GM23248 (cell line): Measurements from ENCODE around the gene RASA2.

Experiments
- EZH2 ChIP-seq: fragments of 200-600 bp; sonication (generic); IDR thresholded peaks from 2 replicates; pipeline ENCODE4 v1.6.1; 2018; ENCODE audit warnings: antibody characterized with exemption, mild to moderate bottlenecking; ENCODE audit not compliant: insufficient read depth, poor library complexity, severe bottlenecking
- EZH2phosphoT487 ChIP-seq: fragments of 200-600 bp; sonication (generic); IDR thresholded peaks from 2 replicates; pipeline ENCODE4 v1.6.1; 2018; ENCODE audit warnings: antibody characterized with exemption, moderate library complexity, mild to moderate bottlenecking, low read depth; ENCODE audit not compliant: insufficient read depth

DNA sequence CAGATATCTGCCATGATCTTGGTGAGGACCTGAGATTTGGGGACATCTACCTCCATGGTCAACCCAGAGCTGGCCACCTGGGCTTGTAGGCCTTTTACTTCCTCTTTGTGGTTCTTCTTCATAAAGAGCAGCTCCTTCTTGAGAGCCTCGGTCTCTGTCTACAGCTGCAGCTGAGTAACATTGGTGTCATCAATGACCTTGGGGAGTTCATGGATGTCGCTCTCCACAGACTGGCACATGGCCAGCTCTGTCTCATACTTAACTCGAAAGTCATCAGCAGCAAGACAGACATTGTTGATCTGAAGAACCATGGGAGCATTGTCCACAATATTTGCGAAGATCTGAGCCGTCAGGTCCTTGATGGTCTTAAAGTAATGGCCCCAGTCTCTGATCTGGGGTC, 15.7 kb upstream of the RASA2 start:
- TF ChIP-seq EZH2: no peak
- TF ChIP-seq EZH2phosphoT487: no peak
